Fibroblast of the aortic adventitia (primary cell): ENCODE data around the gene PM20D1. TPM values are rescaled to one million over a fixed set of nuclear protein-coding genes. Genes with fewer than 3 reads are reported as not detected.
A peak's percentile ranks its signal among the peaks of the same experiment; 100 is the strongest.
"Not testable (repeated sequence)": the region's sequence is repeated elsewhere in the genome, so short reads cannot be mapped to it uniquely, and the experiment has no call there.

Source experiments
- DNase-seq: peaks from one replicate; pipeline ENCODE4 v3.0.0-alpha.2; 2010; ENCODE audit warnings: low read depth
- H3K4me3 ChIP-seq: 2 replicates; pipeline ENCODE4 v1.5.1; 2011; ENCODE audit warnings: low read depth, mild to moderate bottlenecking, control low read depth, low read length, moderate library complexity
- total RNA-seq: library from RNA; depleted of rRNA; stranded (reverse); fragments of >200 nt; gene quantifications from 2 replicates; pipeline ENCODE4 v1.2.3, GENCODE V29; 2012; ENCODE audit warnings: low replicate concordance
- TF ChIP-seq, protein P1 (sequence below): IDR thresholded peaks from 2 replicates; pipeline ENCODE4 v1.5.1; 2011; ENCODE audit warnings: mild to moderate bottlenecking, low read length, control low read depth, inconsistent platforms; ENCODE audit not compliant: insufficient read depth

PM20D1 gene
- total RNA-seq, 1 donor, result not detected

DNA sequence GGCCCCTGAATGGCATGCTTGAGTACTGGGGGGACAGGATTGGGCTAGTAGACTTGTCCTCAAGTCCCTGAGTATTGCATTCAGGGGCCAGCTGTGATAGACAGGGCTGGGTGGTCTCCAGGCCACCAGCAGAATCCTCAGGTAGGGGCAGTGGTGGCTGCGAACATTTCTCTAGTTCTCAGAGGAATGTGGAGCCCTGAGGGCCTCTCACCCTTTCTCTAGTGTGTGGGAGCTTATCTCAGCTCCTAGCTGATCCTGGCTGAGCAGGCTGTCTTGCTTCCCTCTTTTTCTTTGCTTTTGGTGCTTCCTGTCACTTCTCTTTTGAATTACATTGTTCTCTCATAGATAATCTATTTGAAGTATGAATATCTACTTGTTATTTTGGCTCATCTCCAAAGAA lies 30.0 kb upstream of the PM20D1 start:
- TF ChIP-seq, protein P1, sequence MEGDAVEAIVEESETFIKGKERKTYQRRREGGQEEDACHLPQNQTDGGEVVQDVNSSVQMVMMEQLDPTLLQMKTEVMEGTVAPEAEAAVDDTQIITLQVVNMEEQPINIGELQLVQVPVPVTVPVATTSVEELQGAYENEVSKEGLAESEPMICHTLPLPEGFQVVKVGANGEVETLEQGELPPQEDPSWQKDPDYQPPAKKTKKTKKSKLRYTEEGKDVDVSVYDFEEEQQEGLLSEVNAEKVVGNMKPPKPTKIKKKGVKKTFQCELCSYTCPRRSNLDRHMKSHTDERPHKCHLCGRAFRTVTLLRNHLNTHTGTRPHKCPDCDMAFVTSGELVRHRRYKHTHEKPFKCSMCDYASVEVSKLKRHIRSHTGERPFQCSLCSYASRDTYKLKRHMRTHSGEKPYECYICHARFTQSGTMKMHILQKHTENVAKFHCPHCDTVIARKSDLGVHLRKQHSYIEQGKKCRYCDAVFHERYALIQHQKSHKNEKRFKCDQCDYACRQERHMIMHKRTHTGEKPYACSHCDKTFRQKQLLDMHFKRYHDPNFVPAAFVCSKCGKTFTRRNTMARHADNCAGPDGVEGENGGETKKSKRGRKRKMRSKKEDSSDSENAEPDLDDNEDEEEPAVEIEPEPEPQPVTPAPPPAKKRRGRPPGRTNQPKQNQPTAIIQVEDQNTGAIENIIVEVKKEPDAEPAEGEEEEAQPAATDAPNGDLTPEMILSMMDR, result no peak

DNA sequence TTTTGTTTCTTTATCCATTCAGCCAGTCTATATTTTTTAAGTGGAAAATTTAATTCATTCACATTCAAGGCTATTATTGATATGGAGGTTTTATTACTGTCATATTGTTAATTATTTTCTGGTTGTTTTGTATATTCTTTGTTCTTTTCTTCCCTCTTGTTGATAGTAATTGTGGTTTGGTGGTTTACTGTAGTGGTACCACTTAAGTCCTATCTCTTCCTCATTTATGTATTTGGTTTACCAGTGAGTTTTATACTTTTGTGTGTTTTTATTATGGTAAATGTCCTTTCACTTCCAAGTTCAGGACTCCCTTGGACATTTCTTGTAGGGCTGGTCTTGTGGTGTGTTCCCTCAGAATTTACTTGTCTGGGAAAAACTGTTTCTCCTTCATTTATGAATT lies 28.1 kb upstream of the PM20D1 start:
- TF ChIP-seq, protein P1, result no peak
- H3K4me3 ChIP-seq, result no peak overlapping the region
- no peak for DNase-seq

More for the DNA sequence above, 30.0 kb upstream of the PM20D1 start:
- no peak overlapping the region for H3K4me3 ChIP-seq
- no peak for DNase-seq

DNA sequence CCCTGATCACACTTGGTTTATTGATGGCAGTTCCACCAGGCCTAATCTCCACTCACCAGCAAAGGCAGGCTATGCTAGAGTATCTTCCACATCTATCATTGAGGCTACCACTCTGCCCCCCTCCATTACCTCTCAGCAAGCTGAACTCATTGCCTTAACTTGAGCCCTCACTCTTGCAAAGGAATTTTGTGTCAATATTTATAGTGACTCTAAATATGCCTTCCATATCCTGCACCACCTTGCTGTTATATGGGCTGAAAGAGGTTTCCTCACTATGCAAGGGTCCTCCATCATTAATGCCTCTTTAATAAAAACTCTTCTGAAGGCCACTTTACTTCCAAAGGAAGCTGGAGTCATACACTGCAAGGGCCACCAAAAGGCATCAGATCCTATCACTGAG lies 23.2 kb upstream of the PM20D1 start:
- H3K4me3 ChIP-seq, DNase-seq: not testable (repeated sequence)

DNA sequence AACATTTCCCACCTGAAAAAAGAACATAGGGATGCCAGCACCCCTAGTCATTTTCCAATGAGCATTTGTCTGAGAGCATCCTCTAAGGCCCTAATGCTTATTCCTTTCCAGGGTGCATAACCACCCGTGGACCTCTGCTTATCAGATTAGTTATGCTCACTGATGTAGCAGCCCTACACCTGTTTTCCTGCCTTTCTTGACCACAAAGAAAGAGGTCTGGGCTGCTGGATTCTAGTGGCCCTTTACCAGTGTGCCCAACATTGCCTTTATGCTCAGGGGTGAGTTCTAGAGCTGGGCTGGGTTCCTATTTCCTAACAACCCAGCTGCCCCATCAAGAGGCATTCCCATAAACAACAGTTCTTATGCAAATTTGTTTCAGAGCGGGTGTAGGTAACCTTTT lies 20.3 kb upstream of the PM20D1 start:
- H3K4me3 ChIP-seq, result no peak overlapping the region
- DNase-seq, result no peak
- TF ChIP-seq, protein P1, result no peak

DNA sequence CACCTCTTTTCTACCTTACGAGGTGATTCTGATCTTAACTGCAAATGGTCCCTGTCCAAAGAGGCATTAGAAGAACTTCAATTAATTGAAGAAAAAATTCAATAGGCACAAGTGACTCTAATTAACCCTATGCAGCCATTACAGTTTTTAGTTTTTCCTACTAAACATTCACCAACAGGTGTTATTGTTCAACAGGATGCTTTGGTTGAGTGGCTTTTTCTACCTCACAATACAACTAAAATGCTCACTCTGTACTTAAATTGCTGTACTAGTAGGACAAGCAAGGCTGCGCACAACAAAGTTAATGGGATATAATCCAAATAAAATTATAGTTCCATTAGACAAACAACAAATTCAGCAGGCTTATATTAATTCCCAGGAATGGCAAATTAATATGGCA lies 11.6 kb upstream of the PM20D1 start:
- H3K4me3 ChIP-seq, result no peak overlapping the region
- TF ChIP-seq, protein P1, result no peak
- DNase-seq, result no peak

DNA sequence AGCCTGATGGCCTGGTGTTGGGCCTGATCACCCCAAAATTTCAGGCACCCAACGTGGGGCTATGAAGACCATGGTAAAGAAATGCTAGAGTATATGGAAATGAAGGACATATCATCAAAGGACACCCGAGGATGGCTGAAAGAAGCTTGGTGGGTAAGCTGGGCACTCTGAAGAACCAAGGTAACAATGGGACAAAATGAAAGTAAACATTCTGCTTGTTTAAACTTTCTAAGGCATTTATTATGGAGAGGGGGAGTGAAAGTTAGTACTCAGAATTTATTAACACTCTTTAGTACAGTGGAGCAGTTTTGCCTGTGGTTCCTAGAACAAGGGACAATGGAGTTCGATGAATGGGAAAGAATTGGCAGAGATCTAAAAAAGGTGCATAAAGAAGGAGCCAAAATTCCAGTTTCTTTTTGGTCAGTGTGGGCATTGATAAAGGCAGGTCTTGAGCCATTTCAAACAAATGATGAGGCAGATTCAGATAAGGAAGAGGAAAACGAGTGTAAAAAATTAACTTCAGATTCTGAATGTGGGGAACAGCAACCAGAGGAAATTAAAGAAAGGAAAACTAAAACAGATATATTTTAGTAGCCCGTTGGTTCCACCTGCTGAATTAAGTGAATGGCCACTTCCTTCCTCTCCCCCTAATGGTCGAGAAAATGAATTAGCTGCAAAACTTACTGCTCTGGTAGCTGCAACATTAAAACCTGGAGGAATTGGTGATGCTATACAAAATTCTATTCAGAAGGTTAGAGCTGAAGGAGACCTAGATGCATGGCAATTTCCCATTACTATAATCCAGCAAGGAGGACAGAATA lies 8.4 kb upstream of the PM20D1 start:
- TF ChIP-seq, protein P1, result peak; percentile 10
- DNase-seq, result no peak
- H3K4me3 ChIP-seq, result no peak overlapping the region

DNA sequence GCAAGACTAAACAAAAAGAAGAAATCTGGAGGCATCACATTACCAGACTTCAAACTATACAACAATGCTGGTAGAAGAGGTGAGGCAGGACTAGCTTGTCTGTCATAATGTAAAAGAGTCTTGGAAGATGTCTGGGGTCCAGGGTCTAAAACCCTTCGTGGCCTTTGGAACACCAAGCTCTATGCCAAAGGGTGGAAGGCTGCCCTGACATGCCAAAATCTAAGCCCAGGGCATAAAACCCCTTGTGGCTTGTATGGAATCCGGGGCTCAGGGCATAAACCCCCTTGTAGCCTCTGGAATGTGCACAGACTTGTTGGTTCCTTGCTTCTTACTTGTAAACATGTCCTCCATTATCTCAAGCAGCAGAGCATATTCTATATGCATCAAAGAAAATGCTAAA lies 7.6 kb upstream of the PM20D1 start:
- not testable (repeated sequence) for DNase-seq

DNA sequence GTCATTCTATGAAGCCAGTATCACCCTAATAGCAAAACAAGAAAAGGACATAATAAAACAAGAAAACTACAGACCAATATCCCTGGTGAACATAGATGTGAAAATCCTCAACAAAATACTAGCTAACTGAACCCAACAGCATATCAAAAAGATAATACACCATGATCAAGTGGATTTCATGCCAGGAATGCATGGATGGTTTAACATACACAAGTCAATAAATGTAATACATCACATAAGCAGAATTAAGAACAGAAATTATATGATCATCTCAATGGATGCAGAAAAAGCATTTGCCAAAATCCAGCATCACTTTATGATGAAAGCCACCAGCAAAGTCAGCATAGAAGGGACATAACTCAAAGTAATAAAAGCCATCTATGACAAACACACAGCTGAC lies 6.5 kb upstream of the PM20D1 start:
- TF ChIP-seq, protein P1, result no peak
- no peak for DNase-seq
- H3K4me3 ChIP-seq, result no peak overlapping the region

More for the DNA sequence above, 7.6 kb upstream of the PM20D1 start:
- not testable (repeated sequence) for H3K4me3 ChIP-seq
